A673 (cell line): ENCODE data around the gene TMEM116. TPM values are rescaled to one million over a fixed set of nuclear protein-coding genes. Genes with fewer than 3 reads are reported as not detected.

Experiments
- BruUV-seq: library from RNA; stranded (reverse); fragments of 400-500 nt; replicated peaks from 2 replicates; lab custom pipeline; 2021; lab: Mats Ljungman, UMichigan
- CTCF ChIA-PET: fragments of 300-600 bp; sonication (Branson Sonifier 250); formaldehyde crosslinking; loops from one replicate; lab custom pipeline; 2022; ENCODE audit warnings: antibody characterized with exemption; lab: Charles Lee
- POLR2A ChIA-PET: fragments of 300-600 bp; sonication (Branson Sonifier 250); formaldehyde crosslinking; loops from one replicate; lab custom pipeline; 2022; ENCODE audit warnings: antibody characterized with exemption; ENCODE audit not compliant: low non-redundant PET; lab: Charles Lee
- DNase-seq: peaks from one replicate; pipeline ENCODE4 v3.0.0-alpha.2; 2015; ENCODE audit warnings: low spot score
- H3K27ac ChIP-seq: fragments of 200-600 bp; sonication (generic); 2 replicates; pipeline ENCODE4 v1.5.1; 2016; ENCODE audit warnings: mixed run types, low read depth, mild to moderate bottlenecking, mixed read lengths, antibody characterized with exemption, low read length; ENCODE audit not compliant: poor library complexity, severe bottlenecking
- H3K27me3 ChIP-seq: fragments of 200-600 bp; sonication (generic); replicated peaks from 2 replicates; pipeline ENCODE4 v1.6.1; 2017; ENCODE audit warnings: mixed run types, low read depth, mild to moderate bottlenecking, mixed read lengths, antibody characterized with exemption, low read length; ENCODE audit not compliant: insufficient read depth, poor library complexity
- H3K36me3 ChIP-seq: fragments of 200-600 bp; sonication (generic); 2 replicates; pipeline ENCODE4 v1.6.1; 2016; ENCODE audit warnings: mixed run types, mild to moderate bottlenecking, mixed read lengths, antibody characterized with exemption, low read length; ENCODE audit not compliant: insufficient read depth, poor library complexity, severe bottlenecking
- H3K4me1 ChIP-seq: fragments of 200-600 bp; sonication (generic); 2 replicates; pipeline ENCODE4 v1.6.1; 2017; ENCODE audit warnings: mixed run types, mild to moderate bottlenecking, mixed read lengths, antibody characterized with exemption, low read length; ENCODE audit not compliant: insufficient read depth, poor library complexity, severe bottlenecking
- H3K4me3 ChIP-seq: fragments of 200-600 bp; sonication (generic); 2 replicates; pipeline ENCODE4 v1.5.1; 2016; ENCODE audit warnings: low read depth, mixed run types, mild to moderate bottlenecking, mixed read lengths, low read length; ENCODE audit not compliant: poor library complexity, severe bottlenecking
- H3K9me3 ChIP-seq: fragments of 200-600 bp; sonication (generic); 2 replicates; pipeline ENCODE4 v1.6.1; 2016; ENCODE audit warnings: mixed run types, low read depth, mild to moderate bottlenecking, mixed read lengths, antibody characterized with exemption, low read length; ENCODE audit not compliant: poor library complexity, severe bottlenecking
- CTCF ChIP-seq: fragments of 300-800, 200-600 bp; sonication (generic); conservative IDR thresholded peaks from 2 replicates; pipeline ENCODE4 v1.5.1; 2017; ENCODE audit warnings: low read depth, mild to moderate bottlenecking, antibody characterized with exemption, low read length, moderate library complexity, mixed read lengths
- EZH2 ChIP-seq: fragments of 200-600 bp; sonication (generic); IDR thresholded peaks from 2 replicates; pipeline ENCODE4 v1.6.1; 2017; ENCODE audit warnings: borderline replicate concordance, low read depth, mild to moderate bottlenecking, mixed read lengths, antibody characterized with exemption, low read length; ENCODE audit not compliant: poor library complexity, severe bottlenecking
- intact Hi-C: fragments of 100-400 bp; cut with micrococcal nuclease; formaldehyde crosslinking; loops from one replicate; pipeline ENCODE4 v1.10.0; 2022; ENCODE audit not compliant: unreplicated experiment
- total RNA-seq: library from RNA; stranded (reverse); gene quantifications from 2 replicates; pipeline ENCODE4 v1.2.3, GENCODE V29; 2021

TMEM116 gene
- total RNA-seq, 1 experiment from 2014 or later: 12.0 TPM

DNA sequence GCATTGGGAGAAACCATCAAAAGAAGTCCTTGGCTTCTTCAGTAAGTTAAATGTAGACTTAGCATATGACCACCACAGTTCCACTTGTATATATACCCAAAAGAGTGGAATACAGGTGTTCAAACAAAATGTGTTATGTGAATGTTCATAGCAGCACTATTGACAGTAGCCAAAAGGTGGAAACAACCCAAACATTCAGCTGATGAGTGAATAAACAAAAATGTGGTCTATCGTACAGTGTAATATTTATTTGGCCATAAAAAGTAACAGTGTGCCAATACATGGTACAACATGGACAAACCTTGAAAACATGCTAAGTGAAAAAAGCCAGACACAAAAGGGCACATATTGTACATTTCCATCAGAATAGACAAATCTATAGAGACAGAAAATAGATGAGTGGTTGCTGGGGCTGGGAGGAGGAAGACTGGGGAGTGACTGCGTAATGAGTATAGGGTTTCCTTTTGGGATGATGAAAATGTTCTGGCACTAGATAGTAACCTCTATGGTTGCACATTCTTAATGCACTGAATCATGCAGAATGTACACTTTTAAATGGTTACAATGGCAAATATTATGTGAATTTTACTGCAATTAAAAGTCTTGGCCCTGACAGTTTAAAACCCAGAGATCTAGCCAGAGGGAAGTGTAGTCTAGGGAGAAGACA is 5.7 kb upstream of the TMEM116 start:
- Histone ChIP-seq H3K27ac (peak overlapping the region; percentile 31), H3K4me1 (peaks cover 16% of the 10 kb centered on the region), H3K9me3 (no peaks in the 10 kb centered on the region), H3K4me3 (no peak overlapping the region), H3K36me3 (peaks cover 47% of the 10 kb centered on the region), H3K27me3 (no peaks in the 10 kb centered on the region)
- no TSS peak for BruUV-seq
- POLR2A ChIA-PET: interaction anchor here (0.6 kb wide), 1 partner anchor 561 kb away, joined by 5 read pairs; no protein-coding TSS in a partner anchor
- CTCF ChIA-PET: no interaction called here
- TF ChIP-seq CTCF: no peak
- TF ChIP-seq EZH2: no peak
- DNase-seq: no peak
- intact Hi-C loops: loop anchor here (10.0 kb wide), 1 partner anchor 366 kb away; the partner anchor contains the start of gene HECTD4

DNA sequence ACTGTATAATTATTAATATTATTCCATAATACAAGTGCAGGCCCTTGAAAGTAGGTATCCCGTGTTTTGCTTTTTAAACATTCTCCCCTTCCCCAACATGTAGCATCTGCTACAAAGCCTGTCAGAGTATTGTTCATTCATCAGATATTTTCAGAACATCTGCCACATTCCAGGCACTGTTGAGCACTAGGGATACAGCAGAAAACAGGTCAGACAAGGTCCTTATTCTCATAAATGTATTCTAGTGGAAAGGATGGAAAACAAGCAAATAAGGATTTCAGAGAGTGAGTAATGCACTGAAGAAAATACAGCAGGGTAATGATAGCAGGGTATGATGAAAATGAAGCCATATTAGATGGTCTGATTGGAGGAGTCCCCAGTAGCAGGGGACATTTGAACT is 4.1 kb upstream of the TMEM116 start:
- POLR2A ChIA-PET: no interaction called here
- H3K27me3 ChIP-seq: no peaks in the 10 kb centered on the region
- intact Hi-C loops: loop anchor here (10.0 kb wide), 1 partner anchor 368 kb away; the partner anchor contains the start of gene HECTD4
- no peak for TF ChIP-seq EZH2
- no peak for TF ChIP-seq CTCF
- BruUV-seq: no TSS peak
- CTCF ChIA-PET: no interaction called here
- no peak overlapping the region for H3K27ac ChIP-seq
- peaks cover 19% of the 10 kb centered on the region for H3K4me1 ChIP-seq
- H3K9me3 ChIP-seq: no peaks in the 10 kb centered on the region
- no peak for DNase-seq
- no peak overlapping the region for H3K4me3 ChIP-seq
- H3K36me3 ChIP-seq: peaks cover 33% of the 10 kb centered on the region

- Histone ChIP-seq H3K27ac (no peak overlapping the region), H3K9me3 (no peaks in the 10 kb centered on the region), H3K4me3 (no peak overlapping the region), H3K27me3 (no peaks in the 10 kb centered on the region), H3K4me1 (peaks cover 27% of the 10 kb centered on the region), H3K36me3 (peaks cover 28% of the 10 kb centered on the region)
- DNase-seq: no peak
- BruUV-seq: no TSS peak
- no peak for TF ChIP-seq EZH2
- no peak for TF ChIP-seq CTCF
- POLR2A ChIA-PET: interaction anchor here (0.7 kb wide), 1 partner anchor 600 kb away, joined by 3 read pairs; no protein-coding TSS in a partner anchor
- intact Hi-C loops: loop anchor here (10.0 kb wide), 1 partner anchor 369 kb away; the partner anchor contains the start of gene HECTD4
- CTCF ChIA-PET: no interaction called here
These were observed 3.0 kb upstream of the TMEM116 start for GRCh38 chr12:112015938-112016337.
